Stomach (tissue), 4 donors: ENCODE measurements around the gene GJA1.

Source experiments
- CTCF ChIP-seq, 7 experiments: fragments of 450-650 bp in 4 of 7; fragments of 200-600 bp in 3 of 7; sonication (generic) in 3 of 7; IDR thresholded peaks; one replicate each; pipeline ENCODE4 v1.5.1; 2016 to 2019; ENCODE audit warnings: antibody characterized with exemption in 7 of 7, control low read depth in 2 of 7, mild to moderate bottlenecking in 1 of 7
- POLR2A ChIP-seq, 4 donors: fragments of 450-650 bp; IDR thresholded peaks; one replicate each; pipeline ENCODE4 v1.6.1; 2016; ENCODE audit warnings: antibody characterized with exemption in 4 of 4, control low read depth in 2 of 4, mild to moderate bottlenecking in 1 of 4, moderate library complexity in 1 of 4

- TF ChIP-seq POLR2A (IDR thresholded peaks at IDR 0.05) (no peak), CTCF (IDR thresholded peaks at IDR 0.05) (no peak)
Observed at GRCh38 chr6:121403964-121404363, 31.5 kb upstream of the GJA1 start.
